OCI-LY7 (cell line): ENCODE measurements around the gene SEC22A.

Experiments used
- EZH2phosphoT487 ChIP-seq: fragments of 200-600 bp; sonication (generic); IDR thresholded peaks from 2 replicates; pipeline ENCODE4 v1.6.1; 2018; ENCODE audit warnings: low read depth, borderline replicate concordance, mild to moderate bottlenecking, mixed run types, antibody characterized with exemption, low read length, moderate library complexity, mixed read lengths
- TF ChIP-seq, protein P1 (sequence below): fragments of 200-600 bp; sonication (generic); conservative IDR thresholded peaks from 2 replicates; pipeline ENCODE4 v1.5.1; 2014; ENCODE audit warnings: mild to moderate bottlenecking, antibody characterized with exemption, low read length, moderate library complexity, mixed read lengths

DNA sequence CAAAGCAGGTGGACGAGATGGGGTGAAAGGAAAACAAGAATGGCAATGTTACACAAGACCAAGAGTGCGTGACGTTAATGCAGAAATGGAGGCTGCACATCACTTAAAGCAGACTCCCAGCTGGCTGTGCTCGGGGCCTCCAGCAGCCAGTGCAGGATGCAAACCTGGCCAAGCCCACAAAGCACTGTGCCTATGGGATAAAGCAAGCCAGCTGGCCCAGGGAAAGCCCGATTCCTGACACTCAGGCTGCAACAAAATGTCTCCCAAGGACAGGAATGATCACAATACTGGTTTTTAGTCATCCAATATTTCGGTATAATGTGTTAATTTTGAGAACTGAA, 86.2 kb downstream of the SEC22A start:
- TF ChIP-seq, protein P1, sequence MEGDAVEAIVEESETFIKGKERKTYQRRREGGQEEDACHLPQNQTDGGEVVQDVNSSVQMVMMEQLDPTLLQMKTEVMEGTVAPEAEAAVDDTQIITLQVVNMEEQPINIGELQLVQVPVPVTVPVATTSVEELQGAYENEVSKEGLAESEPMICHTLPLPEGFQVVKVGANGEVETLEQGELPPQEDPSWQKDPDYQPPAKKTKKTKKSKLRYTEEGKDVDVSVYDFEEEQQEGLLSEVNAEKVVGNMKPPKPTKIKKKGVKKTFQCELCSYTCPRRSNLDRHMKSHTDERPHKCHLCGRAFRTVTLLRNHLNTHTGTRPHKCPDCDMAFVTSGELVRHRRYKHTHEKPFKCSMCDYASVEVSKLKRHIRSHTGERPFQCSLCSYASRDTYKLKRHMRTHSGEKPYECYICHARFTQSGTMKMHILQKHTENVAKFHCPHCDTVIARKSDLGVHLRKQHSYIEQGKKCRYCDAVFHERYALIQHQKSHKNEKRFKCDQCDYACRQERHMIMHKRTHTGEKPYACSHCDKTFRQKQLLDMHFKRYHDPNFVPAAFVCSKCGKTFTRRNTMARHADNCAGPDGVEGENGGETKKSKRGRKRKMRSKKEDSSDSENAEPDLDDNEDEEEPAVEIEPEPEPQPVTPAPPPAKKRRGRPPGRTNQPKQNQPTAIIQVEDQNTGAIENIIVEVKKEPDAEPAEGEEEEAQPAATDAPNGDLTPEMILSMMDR: no peak
- TF ChIP-seq EZH2phosphoT487: no peak
